ENCODE data around the gene SMG7. TPM values are rescaled to one million over a fixed set of nuclear protein-coding genes. Genes with fewer than 3 reads are reported as not detected.

Gene SMG7
- total RNA-seq, 1 experiment from 2014 or later: 72.9 TPM

DNA sequence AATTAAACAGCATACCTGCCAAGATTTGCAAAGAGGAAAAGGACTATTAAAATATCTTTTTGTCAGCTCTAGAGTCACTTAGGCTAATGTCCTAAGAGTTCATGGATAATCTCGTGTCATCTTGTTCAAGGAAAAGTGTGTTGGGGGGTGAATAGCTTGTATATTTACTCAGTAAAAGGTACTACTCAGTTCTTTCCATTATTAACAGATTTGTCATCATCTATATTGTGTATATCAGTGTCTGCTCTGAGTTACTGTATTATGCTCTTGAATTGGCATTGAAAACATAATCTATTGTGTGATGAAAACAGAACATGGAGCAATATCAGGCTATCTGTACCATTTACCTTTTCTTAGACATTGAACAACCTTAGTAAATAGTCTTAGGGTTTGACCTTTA lies 41.9 kb downstream of the SMG7 start:
- 0 out of 2 replicates have a peak, but pooled peaks cover 3% of the 10 kb centered on the region for H3K9me2 ChIP-seq (ENCODE audit: insufficient read depth)
- peaks cover 77% of the 10 kb centered on the region for H3K79me2 ChIP-seq (ENCODE audit: low read depth)
- peak overlapping the region; percentile 88 for H3K27ac ChIP-seq
- no peaks in the 10 kb centered on the region for H3K27me3 ChIP-seq (ENCODE audit: insufficient read depth, low read depth)
- TF ChIP-seq EZH2 (IDR thresholded peaks at IDR 0.05; ENCODE audit: low read depth): no peak
- TF ChIP-seq, protein P1, sequence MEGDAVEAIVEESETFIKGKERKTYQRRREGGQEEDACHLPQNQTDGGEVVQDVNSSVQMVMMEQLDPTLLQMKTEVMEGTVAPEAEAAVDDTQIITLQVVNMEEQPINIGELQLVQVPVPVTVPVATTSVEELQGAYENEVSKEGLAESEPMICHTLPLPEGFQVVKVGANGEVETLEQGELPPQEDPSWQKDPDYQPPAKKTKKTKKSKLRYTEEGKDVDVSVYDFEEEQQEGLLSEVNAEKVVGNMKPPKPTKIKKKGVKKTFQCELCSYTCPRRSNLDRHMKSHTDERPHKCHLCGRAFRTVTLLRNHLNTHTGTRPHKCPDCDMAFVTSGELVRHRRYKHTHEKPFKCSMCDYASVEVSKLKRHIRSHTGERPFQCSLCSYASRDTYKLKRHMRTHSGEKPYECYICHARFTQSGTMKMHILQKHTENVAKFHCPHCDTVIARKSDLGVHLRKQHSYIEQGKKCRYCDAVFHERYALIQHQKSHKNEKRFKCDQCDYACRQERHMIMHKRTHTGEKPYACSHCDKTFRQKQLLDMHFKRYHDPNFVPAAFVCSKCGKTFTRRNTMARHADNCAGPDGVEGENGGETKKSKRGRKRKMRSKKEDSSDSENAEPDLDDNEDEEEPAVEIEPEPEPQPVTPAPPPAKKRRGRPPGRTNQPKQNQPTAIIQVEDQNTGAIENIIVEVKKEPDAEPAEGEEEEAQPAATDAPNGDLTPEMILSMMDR (conservative IDR thresholded peaks at IDR 0.05): no peak
- ChIA-PET CTCF (interaction anchor here (0.6 to 0.7 kb wide), 3 partner anchors 120 to 231 kb away, joined by 3 to 11 read pairs (median 10); no protein-coding TSS in a partner anchor), POLR2A (ENCODE audit: unreplicated experiment) (interaction anchor here (0.7 kb wide), 1 partner anchor 443 kb away, joined by 6 read pairs; no protein-coding TSS in a partner anchor)
- no peak for DNase-seq
- H3K4me2 ChIP-seq: peak overlapping the region; percentile 49
- H3K4me3 ChIP-seq: no peak overlapping the region
- H3F3A ChIP-seq (ENCODE audit: insufficient read depth, low read depth): peaks cover 37% of the 10 kb centered on the region
- no peaks in the 10 kb centered on the region for H3K9me3 ChIP-seq (ENCODE audit: insufficient read depth, low read depth)
- H3K4me1 ChIP-seq (replicated peaks; ENCODE audit: insufficient read depth): peaks cover 34% of the 10 kb centered on the region
- intact Hi-C loops (cut with micrococcal nuclease; ENCODE audit: unreplicated experiment): no loop called here
- H4K20me1 ChIP-seq (ENCODE audit: insufficient read depth): no peaks in the 10 kb centered on the region
- BruUV-seq (replicated peaks): no TSS peak
- H2AFZ ChIP-seq: no peak overlapping the region
- H3K36me3 ChIP-seq (ENCODE audit: low read depth): peaks cover 19% of the 10 kb centered on the region

DNA sequence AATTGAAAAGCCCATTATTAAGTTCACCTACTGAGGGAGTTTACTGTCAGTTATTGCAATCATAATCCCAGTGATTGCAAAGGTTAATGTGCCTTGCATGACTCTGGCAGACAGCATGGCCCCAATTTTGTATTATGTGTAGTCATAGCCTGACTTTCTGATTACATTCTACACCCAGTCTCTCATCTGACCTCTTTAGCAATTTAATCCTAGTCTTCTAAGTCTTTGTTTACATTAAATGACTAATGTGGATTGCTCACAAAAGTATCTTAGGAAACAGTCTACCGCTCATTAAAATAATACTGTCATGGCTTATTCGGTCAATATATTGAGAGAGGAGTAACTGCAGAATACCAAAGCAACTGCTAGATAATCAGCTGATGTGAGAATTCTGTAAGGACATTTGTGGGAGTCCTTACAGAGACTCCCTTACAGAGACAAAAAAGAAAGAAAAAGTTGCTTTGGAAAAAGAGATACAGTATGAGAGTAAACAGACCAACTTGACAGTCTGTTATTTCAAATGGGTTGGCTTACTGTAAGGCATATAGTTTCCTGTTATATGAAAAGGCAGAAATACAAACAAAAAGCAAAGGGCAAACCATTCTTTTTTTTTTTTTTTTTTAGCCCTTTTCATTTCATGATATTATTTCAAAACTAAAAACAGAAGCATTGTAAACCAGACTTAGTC lies 42.8 kb downstream of the SMG7 start:
- Histone ChIP-seq H3K4me3 (no peak overlapping the region), H3K27ac (peak overlapping the region; percentile 88), H3K27me3 (ENCODE audit: insufficient read depth, low read depth) (no peaks in the 10 kb centered on the region), H3K9me3 (ENCODE audit: insufficient read depth, low read depth) (no peaks in the 10 kb centered on the region), H3K9me2 (ENCODE audit: insufficient read depth) (0 out of 2 replicates have a peak, but pooled peaks cover 3% of the 10 kb centered on the region), H3K4me2 (peak overlapping the region; percentile 55), H3K36me3 (ENCODE audit: low read depth) (peaks cover 25% of the 10 kb centered on the region), H2AFZ (no peak overlapping the region), H4K20me1 (ENCODE audit: insufficient read depth) (no peaks in the 10 kb centered on the region), H3K4me1 (replicated peaks; ENCODE audit: insufficient read depth) (peaks cover 34% of the 10 kb centered on the region), H3K79me2 (ENCODE audit: low read depth) (peaks cover 68% of the 10 kb centered on the region), H3F3A (ENCODE audit: insufficient read depth, low read depth) (peaks cover 37% of the 10 kb centered on the region)
- peak in 1 of 2 experiments; percentile 95 for DNase-seq
- no peak for TF ChIP-seq EZH2 (IDR thresholded peaks at IDR 0.05; ENCODE audit: low read depth)
- TF ChIP-seq, protein P1 (conservative IDR thresholded peaks at IDR 0.05): no peak
- ChIA-PET CTCF (interaction anchor here (0.6 kb wide), 1 partner anchor 119 kb away, joined by 3 read pairs; no protein-coding TSS in a partner anchor), POLR2A (ENCODE audit: unreplicated experiment) (interaction anchor here (0.7 kb wide), 1 partner anchor 442 kb away, joined by 6 read pairs; no protein-coding TSS in a partner anchor)
- no TSS peak for BruUV-seq (replicated peaks)
- intact Hi-C loops (cut with micrococcal nuclease; ENCODE audit: unreplicated experiment): no loop called here

DNA sequence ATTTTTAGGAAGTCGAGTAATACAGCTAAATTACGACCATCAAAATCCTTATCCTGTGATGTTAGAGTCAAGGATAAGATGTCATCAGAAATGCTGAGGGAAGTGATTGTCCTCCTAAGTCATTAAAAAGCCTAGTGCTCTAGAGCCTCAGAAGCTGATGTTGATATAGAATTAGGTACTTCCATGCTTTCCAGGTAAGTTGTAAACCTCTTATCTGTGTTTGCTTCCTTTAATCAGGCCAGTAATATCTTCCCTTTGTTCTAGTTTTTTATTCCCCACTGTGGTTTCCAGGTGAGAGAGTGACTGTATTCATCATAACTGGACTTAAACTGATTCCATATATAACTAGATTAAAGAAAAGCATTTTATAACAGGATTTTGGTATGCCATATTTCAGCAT lies 44.4 kb downstream of the SMG7 start:
- Histone ChIP-seq H3K27ac (no peak overlapping the region), H3K4me2 (no peak overlapping the region), H3K9me3 (ENCODE audit: insufficient read depth, low read depth) (no peaks in the 10 kb centered on the region), H3K79me2 (ENCODE audit: low read depth) (peaks cover 57% of the 10 kb centered on the region), H4K20me1 (ENCODE audit: insufficient read depth) (no peaks in the 10 kb centered on the region), H3K4me1 (replicated peaks; ENCODE audit: insufficient read depth) (peaks cover 34% of the 10 kb centered on the region), H3K27me3 (ENCODE audit: insufficient read depth, low read depth) (no peaks in the 10 kb centered on the region), H3K36me3 (ENCODE audit: low read depth) (peaks cover 37% of the 10 kb centered on the region), H3K9me2 (ENCODE audit: insufficient read depth) (0 out of 2 replicates have a peak, but pooled peaks cover 3% of the 10 kb centered on the region), H3K4me3 (no peak overlapping the region), H3F3A (ENCODE audit: insufficient read depth, low read depth) (peaks cover 43% of the 10 kb centered on the region), H2AFZ (no peak overlapping the region)
- BruUV-seq (replicated peaks): no TSS peak
- intact Hi-C loops (cut with micrococcal nuclease; ENCODE audit: unreplicated experiment): no loop called here
- CTCF ChIA-PET: no interaction called here
- POLR2A ChIA-PET (ENCODE audit: unreplicated experiment): no interaction called here
- no peak for DNase-seq
- TF ChIP-seq, protein P1 (conservative IDR thresholded peaks at IDR 0.05): no peak
- no peak for TF ChIP-seq EZH2 (IDR thresholded peaks at IDR 0.05; ENCODE audit: low read depth)

Measured in PC-9 (cell line).